Measurements from ENCODE around the gene TSPAN9. TPM values are rescaled to one million over a fixed set of nuclear protein-coding genes. Genes with fewer than 3 reads are reported as not detected.

Gene TSPAN9
- polyA plus RNA-seq, 1 donor (not counting 4 experiments of a cell fraction or from before 2014, with no cell fraction given) = 27.5 TPM

GRCh38 chr12:3247629-3248161 lies 170.5 kb downstream of the TSPAN9 start:
- no peak overlapping the region for H2AFZ ChIP-seq (ENCODE audit: control insufficient read depth, low read length)
- no peak for DNase-seq (ENCODE audit: low read depth, low spot score)
- no peak overlapping the region for H3K4me2 ChIP-seq (ENCODE audit: control insufficient read depth, extremely low read depth, insufficient read depth, low read depth, low read length)
- no peaks in the 10 kb centered on the region for H3K9me1 ChIP-seq (ENCODE audit: control insufficient read depth, extremely low read depth, insufficient read depth, low read length)
- no peak for FAIRE-seq
- H3K27ac ChIP-seq (ENCODE audit: control insufficient read depth, insufficient read depth, low read length) = no peak overlapping the region
- no peaks in the 10 kb centered on the region for H3K79me2 ChIP-seq (ENCODE audit: control insufficient read depth, insufficient read depth, low read length)
- H4K20me1 ChIP-seq (ENCODE audit: control insufficient read depth, extremely low read depth, insufficient read depth, low read length) = no peaks in the 10 kb centered on the region
- no peaks in the 10 kb centered on the region for H3K9me3 ChIP-seq (ENCODE audit: control insufficient read depth, low read depth, low read length)
- TF ChIP-seq CTCF (optimal IDR thresholded peaks at IDR 0.05 in 1 of 3, IDR thresholded peaks at IDR 0.05 in 1 of 3, conservative IDR thresholded peaks at IDR 0.05 in 1 of 3; ENCODE audit: extremely low read depth in 1 of 3, insufficient read depth in 2 of 3, low read length in 3 of 3) (no peak), EZH2 (IDR thresholded peaks at IDR 0.05; ENCODE audit: low read length) (no peak)
- H3K36me3 ChIP-seq (ENCODE audit: control insufficient read depth in 2 of 2, extremely low read depth in 1 of 2, insufficient read depth in 2 of 2, low read length in 2 of 2) = peaks cover 0 to 1% of the 10 kb centered on the region in 2 experiments
- H3K4me3 ChIP-seq (ENCODE audit: control insufficient read depth in 2 of 3, extremely low read depth in 1 of 3, insufficient read depth in 2 of 3, low read depth in 1 of 3, low read length in 3 of 3) = no peak overlapping the region
- dilution Hi-C loops (cut with MboI; ENCODE audit: extremely low pct_ligation_motif_present, low sequenced_read_pairs) = no loop called here
- no peaks in the 10 kb centered on the region for H3K27me3 ChIP-seq (ENCODE audit: control insufficient read depth, extremely low read depth, insufficient read depth, low read length)
- no peak overlapping the region for H3K9ac ChIP-seq (ENCODE audit: control insufficient read depth, extremely low read depth, insufficient read depth, low read length)
- no peaks in the 10 kb centered on the region for H3K4me1 ChIP-seq (ENCODE audit: control insufficient read depth, extremely low read depth, insufficient read depth, low read length)

- Histone ChIP-seq H2AFZ (ENCODE audit: control insufficient read depth, low read length) (no peak overlapping the region), H3K79me2 (ENCODE audit: control insufficient read depth, insufficient read depth, low read length) (no peaks in the 10 kb centered on the region), H3K4me1 (ENCODE audit: control insufficient read depth, extremely low read depth, insufficient read depth, low read length) (no peaks in the 10 kb centered on the region), H3K4me3 (ENCODE audit: control insufficient read depth in 2 of 3, extremely low read depth in 1 of 3, insufficient read depth in 2 of 3, low read depth in 1 of 3, low read length in 3 of 3) (no peak overlapping the region), H3K9ac (ENCODE audit: control insufficient read depth, extremely low read depth, insufficient read depth, low read length) (no peak overlapping the region), H3K4me2 (ENCODE audit: control insufficient read depth, extremely low read depth, insufficient read depth, low read depth, low read length) (no peak overlapping the region), H3K27ac (ENCODE audit: control insufficient read depth, insufficient read depth, low read length) (no peak overlapping the region), H3K9me1 (ENCODE audit: control insufficient read depth, extremely low read depth, insufficient read depth, low read length) (no peaks in the 10 kb centered on the region), H3K9me3 (ENCODE audit: control insufficient read depth, low read depth, low read length) (no peaks in the 10 kb centered on the region), H3K36me3 (ENCODE audit: control insufficient read depth in 2 of 2, extremely low read depth in 1 of 2, insufficient read depth in 2 of 2, low read length in 2 of 2) (peaks cover 0 to 1% of the 10 kb centered on the region in 2 experiments), H4K20me1 (ENCODE audit: control insufficient read depth, extremely low read depth, insufficient read depth, low read length) (no peaks in the 10 kb centered on the region), H3K27me3 (ENCODE audit: control insufficient read depth, extremely low read depth, insufficient read depth, low read length) (no peaks in the 10 kb centered on the region)
- DNase-seq (ENCODE audit: low read depth, low spot score) (no peak), FAIRE-seq (no peak)
- dilution Hi-C loops (cut with MboI; ENCODE audit: extremely low pct_ligation_motif_present, low sequenced_read_pairs) = no loop called here
- TF ChIP-seq EZH2 (IDR thresholded peaks at IDR 0.05; ENCODE audit: low read length) (no peak), CTCF (optimal IDR thresholded peaks at IDR 0.05 in 1 of 3, IDR thresholded peaks at IDR 0.05 in 1 of 3, conservative IDR thresholded peaks at IDR 0.05 in 1 of 3; ENCODE audit: extremely low read depth in 1 of 3, insufficient read depth in 2 of 3, low read length in 3 of 3) (no peak)
Observed at GRCh38 chr12:3249081-3249800, 172.1 kb downstream of the TSPAN9 start.
